Measurements from ENCODE around the gene HSD17B11. TPM values are rescaled to one million over a fixed set of nuclear protein-coding genes. Genes with fewer than 3 reads are reported as not detected.

The HSD17B11 gene, protein sequence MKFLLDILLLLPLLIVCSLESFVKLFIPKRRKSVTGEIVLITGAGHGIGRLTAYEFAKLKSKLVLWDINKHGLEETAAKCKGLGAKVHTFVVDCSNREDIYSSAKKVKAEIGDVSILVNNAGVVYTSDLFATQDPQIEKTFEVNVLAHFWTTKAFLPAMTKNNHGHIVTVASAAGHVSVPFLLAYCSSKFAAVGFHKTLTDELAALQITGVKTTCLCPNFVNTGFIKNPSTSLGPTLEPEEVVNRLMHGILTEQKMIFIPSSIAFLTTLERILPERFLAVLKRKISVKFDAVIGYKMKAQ
- 14.0 to 16.4 TPM (median 14.8 TPM) in 3 replicates for total RNA-seq (2021)
- Bru-seq, nascent RNA, result percentile 59 among the genes with signal in this experiment
- long read RNA-seq, experiment 1, transcript HSD17B11-201 (7 exons, 1,885 nt), result major isoform, 41 of 46 reads
- long read RNA-seq, experiment 1, partial matches to known transcripts, result 1 of 46 reads
- long read RNA-seq, experiment 1, other reads (novel, unspliced or antisense), result 4 of 46 reads
- long read RNA-seq, experiment 2, transcript HSD17B11-201 (7 exons, 1,885 nt), result major isoform, 19 of 32 reads
- long read RNA-seq, experiment 2, partial matches to known transcripts, result 2 of 32 reads
- long read RNA-seq, experiment 2, other reads (novel, unspliced or antisense), result 11 of 32 reads
- long read RNA-seq, experiment 3, transcript HSD17B11-201 (7 exons, 1,885 nt), result major isoform, 58 of 65 reads
- long read RNA-seq, experiment 3, partial matches to known transcripts, result 1 of 65 reads
- long read RNA-seq, experiment 3, other reads (novel, unspliced or antisense), result 4 of 65 reads

GRCh38 chr4:87390891-87391575 lies at the start of gene HSD17B11:
HSD17B11 (minus strand) TSS chr4:87391188; CDS start chr4:87391070, 118 bp downstream.
- CTCF ChIA-PET, result interaction anchor here (0.6 to 2.5 kb wide), 16 partner anchors 8 to 704 kb away, joined by 3 to 18 read pairs (median 4); partner anchors contain the start of gene NUDT9

GRCh38 chr4:87433342-87433741 lies 42.4 kb upstream of the HSD17B11 start:
- Mint-ChIP-seq H3K4me3 (no peak overlapping the region), H3K27me3 (ENCODE audit: low read depth) (no peaks in the 10 kb centered on the region), H3K36me3 (peaks cover 24% of the 10 kb centered on the region), H3K4me1 (peaks cover 27% of the 10 kb centered on the region), H3K9me3 (no peaks in the 10 kb centered on the region), H3K27ac (peak overlapping the region; percentile 0; the same call in 1 of the 2 replicates)
- ChIA-PET POLR2A (no interaction called here), CTCF (no interaction called here)
- TF ChIP-seq SMAD4 (CRISPR knock-in tag; IDR thresholded peaks at IDR 0.05) (no peak), ZBTB43 (CRISPR knock-in tag; IDR thresholded peaks at IDR 0.05) (no peak), MYBL2 (CRISPR knock-in tag; IDR thresholded peaks at IDR 0.05) (no peak), FOXP4 (CRISPR knock-in tag; IDR thresholded peaks at IDR 0.05) (no peak), ZNF121 (CRISPR knock-in tag; IDR thresholded peaks at IDR 0.05) (no peak)
- DNase-seq (ENCODE audit: low spot score) (no peak), ATAC-seq (no peak)

More at GRCh38 chr4:87390891-87391575, at the start of gene HSD17B11:
- peaks cover 11% of the 10 kb centered on the region for H3K36me3 Mint-ChIP-seq
- TF ChIP-seq FOXK1 (CRISPR knock-in tag; IDR thresholded peaks at IDR 0.05), result peak; percentile 42; the same call in 1 of the 2 replicates
- no peak for TF ChIP-seq ZNF396 (CRISPR knock-in tag; IDR thresholded peaks at IDR 0.05; ENCODE audit: borderline replicate concordance)
- peak; percentile 51; the same call in 1 of the 2 replicates for TF ChIP-seq MAX (CRISPR knock-in tag; IDR thresholded peaks at IDR 0.05)
- no peak for TF ChIP-seq TEAD1 (CRISPR knock-in tag; IDR thresholded peaks at IDR 0.05)
- TF ChIP-seq GABPB1 (CRISPR knock-in tag; IDR thresholded peaks at IDR 0.05), result peak; percentile 72
- ATAC-seq (peak; percentile 97), DNase-seq (ENCODE audit: low spot score) (peak; percentile 80)
- POLR2A ChIA-PET, result interaction anchor here (0.6 to 1.5 kb wide), 6 partner anchors 9 to 83 kb away, joined by 3 to 8 read pairs (median 4); partner anchors contain the start of gene NUDT9
- no peaks in the 10 kb centered on the region for H3K27me3 Mint-ChIP-seq (ENCODE audit: low read depth)
- H3K4me1 Mint-ChIP-seq, result peaks cover 15% of the 10 kb centered on the region
- H3K4me3 Mint-ChIP-seq, result peak within 1 kb of the TSS; percentile 82
- peaks cover 12% of the 10 kb centered on the region for H3K9me3 Mint-ChIP-seq
- peak within 1 kb of the TSS; percentile 96 for H3K27ac Mint-ChIP-seq

DNA sequence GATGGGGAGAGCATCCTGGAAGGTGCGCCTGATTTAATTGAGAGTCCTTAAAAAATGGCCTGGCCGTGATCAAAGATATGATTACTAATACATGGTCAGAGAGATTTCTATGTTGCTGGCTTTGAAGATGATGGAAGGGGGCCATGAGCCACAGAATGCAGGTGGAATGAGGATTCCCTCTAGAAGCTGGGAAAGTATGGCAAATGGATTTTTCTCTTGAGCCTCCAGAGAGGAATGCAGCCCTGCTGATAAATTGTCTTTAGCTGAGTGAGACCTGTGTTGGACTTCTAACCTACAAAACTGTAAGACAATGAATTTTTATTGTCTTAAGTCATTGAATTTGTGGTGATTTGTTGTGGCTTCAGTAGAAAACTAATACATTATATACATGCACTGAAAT lies 39.0 kb upstream of the HSD17B11 start:
- Mint-ChIP-seq H3K9me3 (no peaks in the 10 kb centered on the region), H3K27me3 (ENCODE audit: low read depth) (no peaks in the 10 kb centered on the region), H3K4me1 (peaks cover 27% of the 10 kb centered on the region), H3K36me3 (no peaks in the 10 kb centered on the region), H3K27ac (peak overlapping the region; percentile 74), H3K4me3 (no peak overlapping the region)
- DNase-seq (ENCODE audit: low spot score) (no peak), ATAC-seq (no peak)
- ChIA-PET CTCF (no interaction called here), POLR2A (no interaction called here)
- TF ChIP-seq ZBTB21 (CRISPR knock-in tag; IDR thresholded peaks at IDR 0.05; ENCODE audit: borderline replicate concordance), result no peak
- no peak for TF ChIP-seq TEAD4 (CRISPR knock-in tag; IDR thresholded peaks at IDR 0.05)
- TF ChIP-seq ZNF219 (CRISPR knock-in tag; IDR thresholded peaks at IDR 0.05; ENCODE audit: borderline replicate concordance), result no peak
- TF ChIP-seq, protein P1, sequence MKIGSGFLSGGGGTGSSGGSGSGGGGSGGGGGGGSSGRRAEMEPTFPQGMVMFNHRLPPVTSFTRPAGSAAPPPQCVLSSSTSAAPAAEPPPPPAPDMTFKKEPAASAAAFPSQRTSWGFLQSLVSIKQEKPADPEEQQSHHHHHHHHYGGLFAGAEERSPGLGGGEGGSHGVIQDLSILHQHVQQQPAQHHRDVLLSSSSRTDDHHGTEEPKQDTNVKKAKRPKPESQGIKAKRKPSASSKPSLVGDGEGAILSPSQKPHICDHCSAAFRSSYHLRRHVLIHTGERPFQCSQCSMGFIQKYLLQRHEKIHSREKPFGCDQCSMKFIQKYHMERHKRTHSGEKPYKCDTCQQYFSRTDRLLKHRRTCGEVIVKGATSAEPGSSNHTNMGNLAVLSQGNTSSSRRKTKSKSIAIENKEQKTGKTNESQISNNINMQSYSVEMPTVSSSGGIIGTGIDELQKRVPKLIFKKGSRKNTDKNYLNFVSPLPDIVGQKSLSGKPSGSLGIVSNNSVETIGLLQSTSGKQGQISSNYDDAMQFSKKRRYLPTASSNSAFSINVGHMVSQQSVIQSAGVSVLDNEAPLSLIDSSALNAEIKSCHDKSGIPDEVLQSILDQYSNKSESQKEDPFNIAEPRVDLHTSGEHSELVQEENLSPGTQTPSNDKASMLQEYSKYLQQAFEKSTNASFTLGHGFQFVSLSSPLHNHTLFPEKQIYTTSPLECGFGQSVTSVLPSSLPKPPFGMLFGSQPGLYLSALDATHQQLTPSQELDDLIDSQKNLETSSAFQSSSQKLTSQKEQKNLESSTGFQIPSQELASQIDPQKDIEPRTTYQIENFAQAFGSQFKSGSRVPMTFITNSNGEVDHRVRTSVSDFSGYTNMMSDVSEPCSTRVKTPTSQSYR (CRISPR knock-in tag; IDR thresholded peaks at IDR 0.05), result no peak
- no peak for TF ChIP-seq ZNF416 (CRISPR knock-in tag; IDR thresholded peaks at IDR 0.05)
